OCI-LY1 (cell line): ENCODE data around the gene TEX14.

Source experiments
- EZH2 ChIP-seq: fragments of 200-600 bp; sonication (generic), shearing (Covaris generic); IDR thresholded peaks from 2 replicates; pipeline ENCODE4 v1.8.0; 2017; ENCODE audit warnings: borderline replicate concordance, mixed run types, mild to moderate bottlenecking, antibody characterized with exemption, low read length, moderate library complexity, mixed read lengths
- TF ChIP-seq, protein P1 (sequence below): fragments of 200-600 bp; sonication (generic), shearing (Covaris generic); IDR thresholded peaks from 2 replicates; pipeline ENCODE4 v1.5.1; 2017; ENCODE audit warnings: mild to moderate bottlenecking, antibody characterized with exemption, low read length, moderate library complexity, mixed read lengths

DNA sequence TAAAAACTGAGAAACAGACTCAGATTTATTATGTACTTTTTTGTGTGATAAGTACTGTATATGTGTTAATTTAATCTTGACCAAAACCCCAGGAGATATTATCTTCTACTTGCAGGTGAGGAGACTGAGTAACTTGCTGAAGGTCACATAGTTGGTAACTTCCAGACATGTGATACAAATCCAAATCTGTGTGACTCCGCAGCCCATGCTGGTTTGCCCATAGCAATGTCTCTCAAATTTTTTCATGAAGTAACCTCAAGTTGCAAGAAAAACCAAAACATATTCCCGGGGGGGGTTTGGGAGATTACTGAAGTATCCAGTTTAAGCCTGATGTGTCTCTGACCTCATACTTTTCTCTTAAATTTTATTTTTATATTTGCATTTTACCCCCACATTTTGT, 3.3 kb downstream of the TEX14 start:
- TF ChIP-seq, protein P1, sequence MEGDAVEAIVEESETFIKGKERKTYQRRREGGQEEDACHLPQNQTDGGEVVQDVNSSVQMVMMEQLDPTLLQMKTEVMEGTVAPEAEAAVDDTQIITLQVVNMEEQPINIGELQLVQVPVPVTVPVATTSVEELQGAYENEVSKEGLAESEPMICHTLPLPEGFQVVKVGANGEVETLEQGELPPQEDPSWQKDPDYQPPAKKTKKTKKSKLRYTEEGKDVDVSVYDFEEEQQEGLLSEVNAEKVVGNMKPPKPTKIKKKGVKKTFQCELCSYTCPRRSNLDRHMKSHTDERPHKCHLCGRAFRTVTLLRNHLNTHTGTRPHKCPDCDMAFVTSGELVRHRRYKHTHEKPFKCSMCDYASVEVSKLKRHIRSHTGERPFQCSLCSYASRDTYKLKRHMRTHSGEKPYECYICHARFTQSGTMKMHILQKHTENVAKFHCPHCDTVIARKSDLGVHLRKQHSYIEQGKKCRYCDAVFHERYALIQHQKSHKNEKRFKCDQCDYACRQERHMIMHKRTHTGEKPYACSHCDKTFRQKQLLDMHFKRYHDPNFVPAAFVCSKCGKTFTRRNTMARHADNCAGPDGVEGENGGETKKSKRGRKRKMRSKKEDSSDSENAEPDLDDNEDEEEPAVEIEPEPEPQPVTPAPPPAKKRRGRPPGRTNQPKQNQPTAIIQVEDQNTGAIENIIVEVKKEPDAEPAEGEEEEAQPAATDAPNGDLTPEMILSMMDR: no peak
- TF ChIP-seq EZH2: no peak
